CD4-positive, alpha-beta T cell (primary cell): Measurements from ENCODE around the gene UNC80. TPM values are rescaled to one million over a fixed set of nuclear protein-coding genes. Genes with fewer than 3 reads are reported as not detected.

Experiments used
- ATAC-seq: fragments of 200-7000 bp; cut with Tn5 transposase; one replicate; pipeline ENCODE4 v1.10.0; 2022; ENCODE audit warnings: mild to moderate bottlenecking; ENCODE audit not compliant: poor library complexity
- CTCF ChIA-PET: fragments of 350-600 bp; sonication (Branson Sonifier 250); formaldehyde crosslinking; loops from one replicate; lab custom pipeline; 2021; ENCODE audit warnings: antibody characterized with exemption, inconsistent platforms; lab: Charles Lee
- POLR2A ChIA-PET: fragments of 350-600 bp; sonication (Branson Sonifier 250); formaldehyde crosslinking; loops from one replicate; lab custom pipeline; 2021; ENCODE audit warnings: antibody characterized with exemption, inconsistent platforms; lab: Charles Lee
- DNase-seq, 14 experiments: peaks; one replicate each; pipeline ENCODE4 v3.0.0-alpha.2; 2013 to 2020; ENCODE audit warnings: mixed read lengths in 2 of 14
- H3K27ac ChIP-seq, 2 donors: one replicate each; pipeline versions ENCODE4 v1.5.1 to v1.7.0; 2013; ENCODE audit warnings: low read length in 2 of 2, low read depth in 1 of 2, mild to moderate bottlenecking in 1 of 2
- H3K27me3 ChIP-seq, 2 experiments: 1 replicate in 1 of 2; 2 replicates in 1 of 2; pipeline versions ENCODE4 v1.6.1 to v1.7.0; 2013; ENCODE audit warnings: low read length in 2 of 2, control low read depth in 1 of 2, mild to moderate bottlenecking in 1 of 2, moderate library complexity in 1 of 2; ENCODE audit not compliant: insufficient read depth in 2 of 2, control insufficient read depth in 1 of 2
- H3K36me3 ChIP-seq: one replicate; pipeline ENCODE4 v1.6.1; 2013; ENCODE audit warnings: low read length, control low read depth; ENCODE audit not compliant: insufficient read depth
- H3K4me1 ChIP-seq: one replicate; pipeline ENCODE4 v1.6.1; 2013; ENCODE audit warnings: low read length, control low read depth; ENCODE audit not compliant: insufficient read depth
- H3K4me3 ChIP-seq: one replicate; pipeline ENCODE4 v1.5.1; 2013; ENCODE audit warnings: mild to moderate bottlenecking, low read length, moderate library complexity
- H3K9me3 ChIP-seq, 2 experiments: 1 replicate in 1 of 2; 2 replicates in 1 of 2; pipeline versions ENCODE4 v1.6.1 to v1.7.0; 2013; ENCODE audit warnings: low read length in 2 of 2, mild to moderate bottlenecking in 2 of 2, control low read depth in 1 of 2, moderate library complexity in 1 of 2; ENCODE audit not compliant: control insufficient read depth in 1 of 2, insufficient read depth in 1 of 2
- H3K27ac Mint-ChIP-seq: one replicate; pipeline ENCODE4 v1.8.0; 2020; ENCODE audit warnings: mixed read lengths
- H3K27me3 Mint-ChIP-seq: one replicate; pipeline ENCODE4 v1.8.0; 2021; ENCODE audit warnings: mixed read lengths
- H3K36me3 Mint-ChIP-seq: one replicate; pipeline ENCODE4 v1.8.0; 2021; ENCODE audit warnings: low read depth, mixed read lengths
- H3K4me1 Mint-ChIP-seq: one replicate; pipeline ENCODE4 v1.8.0; 2021; ENCODE audit warnings: low read depth, mixed read lengths
- H3K4me3 Mint-ChIP-seq: one replicate; pipeline ENCODE4 v1.8.0; 2020; ENCODE audit warnings: mild to moderate bottlenecking, mixed read lengths
- H3K9me3 Mint-ChIP-seq: one replicate; pipeline ENCODE4 v1.8.0; 2020; ENCODE audit warnings: mixed read lengths
- CTCF ChIP-seq: fragments of 200-600 bp; IDR thresholded peaks from one replicate; pipeline ENCODE4 v1.8.0; 2022; ENCODE audit warnings: antibody characterized with exemption, mild to moderate bottlenecking
- intact Hi-C, 2 experiments: fragments of 100-400 bp; cut with DNase I in 1 of 2; cut with micrococcal nuclease in 1 of 2; formaldehyde crosslinking; loops; one replicate each; pipeline versions ENCODE4 v1.15.1 to v1.9.0; 2023 to 2025; cut with DNase I, micrococcal nuclease
- total RNA-seq, 174 experiments: library from RNA in 2 of 174; stranded (reverse) in 2 of 174; gene quantifications; one replicate each; pipeline ENCODE4 v1.2.3 and lab custom pipeline; 2021 to 2026

The UNC80 gene
- total RNA-seq, 2 experiments from 2014 or later = not detected

GRCh38 chr2:210000464-210001324 is 229.1 kb downstream of the UNC80 start:
- ChIA-PET POLR2A (no interaction called here), CTCF (interaction anchor here (1.3 kb wide), 1 partner anchor 23 kb away, joined by 3 read pairs; no protein-coding TSS in a partner anchor)
- no peak overlapping the region for H3K4me3 ChIP-seq
- Mint-ChIP-seq H3K4me1 (peaks cover 58% of the 10 kb centered on the region), H3K27ac (peak overlapping the region; percentile 88), H3K9me3 (no peaks in the 10 kb centered on the region), H3K4me3 (no peak overlapping the region), H3K27me3 (no peaks in the 10 kb centered on the region), H3K36me3 (peaks cover 13% of the 10 kb centered on the region)
- no peak overlapping the region for H3K27ac ChIP-seq
- ATAC-seq (no peak), DNase-seq (peak in 1 of 14 experiments; percentile 25)
- H3K27me3 ChIP-seq = no peaks in the 10 kb centered on the region
- peaks cover 23% of the 10 kb centered on the region for H3K4me1 ChIP-seq
- intact Hi-C loops = loop anchor here in 1 of 2 experiments (2.0 to 10.0 kb wide), 2 partner anchors 476 to 1746 kb away; partner anchors contain the start of genes IDH1 and LANCL1
- H3K36me3 ChIP-seq = peaks cover 4% of the 10 kb centered on the region
- TF ChIP-seq CTCF = no peak
- H3K9me3 ChIP-seq = no peaks in the 10 kb centered on the region

GRCh38 chr2:210002158-210003157 is 230.8 kb downstream of the UNC80 start, which contains the start of gene RPE:
TSS of gene RPE (plus strand) at chr2:210002638. CDS start at chr2:210002662, 24 bp downstream.
- peaks cover 23% of the 10 kb centered on the region for H3K4me1 ChIP-seq
- no peaks in the 10 kb centered on the region for H3K9me3 ChIP-seq
- peak within 1 kb of the TSS; percentile 63 to 70 for H3K27ac ChIP-seq
- peaks cover 4% of the 10 kb centered on the region for H3K36me3 ChIP-seq
- DNase-seq (peak; percentile 94 to 100 (median 97)), ATAC-seq (peak; percentile 98)
- CTCF ChIA-PET = no interaction called here
- Mint-ChIP-seq H3K9me3 (no peaks in the 10 kb centered on the region), H3K27me3 (no peaks in the 10 kb centered on the region), H3K4me3 (peak within 1 kb of the TSS; percentile 90), H3K36me3 (peaks cover 26% of the 10 kb centered on the region), H3K4me1 (peaks cover 75% of the 10 kb centered on the region), H3K27ac (peak within 1 kb of the TSS; percentile 88)
- TF ChIP-seq CTCF = no peak
- no peaks in the 10 kb centered on the region for H3K27me3 ChIP-seq
- peak within 1 kb of the TSS; percentile 88 for H3K4me3 ChIP-seq
- intact Hi-C loops = loop anchor here (1.0 to 10.0 kb wide), 2 partner anchors 169 to 1748 kb away; partner anchors contain the start of genes IDH1 (in 1 of the 2) and KANSL1L (in 1 of the 2)
- POLR2A ChIA-PET = interaction anchor here (0.7 kb wide), 1 partner anchor 59 kb away, joined by 3 read pairs; no protein-coding TSS in a partner anchor

- Histone ChIP-seq H3K27me3 (no peaks in the 10 kb centered on the region), H3K4me1 (peaks cover 23% of the 10 kb centered on the region), H3K4me3 (peak overlapping the region; percentile 88), H3K36me3 (peaks cover 10% of the 10 kb centered on the region), H3K27ac (no peak overlapping the region), H3K9me3 (no peaks in the 10 kb centered on the region)
- H3K9me3 Mint-ChIP-seq = no peaks in the 10 kb centered on the region
- H3K27ac Mint-ChIP-seq = peak overlapping the region; percentile 88
- H3K36me3 Mint-ChIP-seq = peaks cover 35% of the 10 kb centered on the region
- intact Hi-C loops = loop anchor here in 1 of 2 experiments (10.0 kb wide), 1 partner anchor 1749 kb away; the partner anchor contains the start of gene IDH1
- peaks cover 80% of the 10 kb centered on the region for H3K4me1 Mint-ChIP-seq
- DNase-seq = peak in 1 of 14 experiments; percentile 11
- H3K4me3 Mint-ChIP-seq = peak overlapping the region; percentile 90
- CTCF ChIA-PET = no interaction called here
- ATAC-seq = no peak
- POLR2A ChIA-PET = no interaction called here
- no peaks in the 10 kb centered on the region for H3K27me3 Mint-ChIP-seq
- no peak for TF ChIP-seq CTCF
These were observed 231.7 kb downstream of the UNC80 start for GRCh38 chr2:210003359-210003758.
